Erythroblast (primary cell): ENCODE data around the gene COPS3.

Experiments
- DNase-seq, 2 experiments: peaks; one replicate each; lab custom pipeline; 2025; lab: John Stamatoyannopoulos, UW
- GATA1 ChIP-seq: IDR thresholded peaks from 2 replicates; pipeline ENCODE4 v1.6.1; 2011; ENCODE audit warnings: low read depth, mild to moderate bottlenecking, control low read depth, low read length, moderate library complexity
- POLR2A ChIP-seq: IDR thresholded peaks from 2 replicates; pipeline ENCODE4 v1.6.1; 2011; ENCODE audit warnings: mild to moderate bottlenecking, low read length

The COPS3 gene

GRCh38 chr17:17280613-17281549 is at the start of gene COPS3:
Gene COPS3, minus strand, starts transcription at chr17:17281246. Its CDS starts 60 bp downstream, at chr17:17281186.
- peak; percentile 99 for DNase-seq
- no peak for TF ChIP-seq GATA1
- peak; percentile 91 for TF ChIP-seq POLR2A

DNA sequence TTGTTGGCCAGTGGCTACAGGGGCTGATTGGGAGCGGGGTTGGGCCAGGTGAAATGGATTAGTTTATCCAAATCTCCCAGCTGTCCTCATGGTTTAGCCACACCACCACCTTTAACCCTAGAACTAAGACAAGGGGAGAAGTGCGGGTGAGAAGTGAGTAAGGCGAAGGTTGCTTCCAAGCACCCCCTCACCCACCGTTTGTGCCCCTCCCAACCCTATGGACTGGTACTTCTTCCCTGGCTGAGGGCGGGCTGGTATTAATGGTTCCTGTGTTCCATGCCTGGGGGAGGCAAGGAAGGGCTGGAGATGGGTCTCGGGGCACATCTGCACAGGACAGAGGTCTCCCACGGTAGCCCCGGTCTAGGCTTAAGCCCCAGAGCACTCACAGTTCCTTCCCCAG is 47.2 kb upstream of the COPS3 start:
- no peak for TF ChIP-seq GATA1
- TF ChIP-seq POLR2A = no peak
- no peak for DNase-seq

- no peak for DNase-seq
- TF ChIP-seq POLR2A = no peak
- TF ChIP-seq GATA1 = no peak
Observed at GRCh38 chr17:17326275-17326875, 45.3 kb upstream of the COPS3 start.

- TF ChIP-seq POLR2A = no peak
- TF ChIP-seq GATA1 = no peak
- no peak for DNase-seq
Observed at GRCh38 chr17:17325816-17326215, 44.8 kb upstream of the COPS3 start.

DNA sequence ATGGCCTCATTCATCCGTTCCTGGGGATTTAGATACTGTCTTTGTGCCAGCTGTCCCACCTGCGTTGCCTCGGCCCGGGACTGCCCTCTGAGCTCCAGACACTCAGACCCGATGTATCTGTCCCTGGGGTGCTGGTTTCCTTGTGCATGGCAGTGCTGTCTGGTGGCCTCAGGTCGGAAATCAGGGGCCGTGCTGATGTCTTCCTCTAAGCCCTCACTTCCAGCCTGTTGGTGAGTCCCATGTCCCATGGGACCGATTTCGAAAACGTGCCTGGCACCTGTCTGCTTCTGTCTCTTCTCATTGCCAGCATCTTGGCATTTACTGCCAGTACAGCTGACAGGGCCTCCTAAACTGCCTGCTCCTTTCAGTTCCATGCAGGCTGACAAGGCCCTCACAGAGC is 44.2 kb upstream of the COPS3 start:
- TF ChIP-seq POLR2A (no peak), GATA1 (no peak)
- DNase-seq = no peak

- TF ChIP-seq GATA1 (no peak), POLR2A (no peak)
- no peak for DNase-seq
Observed at GRCh38 chr17:17324616-17325015, 43.6 kb upstream of the COPS3 start.

- TF ChIP-seq GATA1 (no peak), POLR2A (no peak)
- no peak for DNase-seq
Observed at GRCh38 chr17:17322516-17323510, 41.8 kb upstream of the COPS3 start.

DNA sequence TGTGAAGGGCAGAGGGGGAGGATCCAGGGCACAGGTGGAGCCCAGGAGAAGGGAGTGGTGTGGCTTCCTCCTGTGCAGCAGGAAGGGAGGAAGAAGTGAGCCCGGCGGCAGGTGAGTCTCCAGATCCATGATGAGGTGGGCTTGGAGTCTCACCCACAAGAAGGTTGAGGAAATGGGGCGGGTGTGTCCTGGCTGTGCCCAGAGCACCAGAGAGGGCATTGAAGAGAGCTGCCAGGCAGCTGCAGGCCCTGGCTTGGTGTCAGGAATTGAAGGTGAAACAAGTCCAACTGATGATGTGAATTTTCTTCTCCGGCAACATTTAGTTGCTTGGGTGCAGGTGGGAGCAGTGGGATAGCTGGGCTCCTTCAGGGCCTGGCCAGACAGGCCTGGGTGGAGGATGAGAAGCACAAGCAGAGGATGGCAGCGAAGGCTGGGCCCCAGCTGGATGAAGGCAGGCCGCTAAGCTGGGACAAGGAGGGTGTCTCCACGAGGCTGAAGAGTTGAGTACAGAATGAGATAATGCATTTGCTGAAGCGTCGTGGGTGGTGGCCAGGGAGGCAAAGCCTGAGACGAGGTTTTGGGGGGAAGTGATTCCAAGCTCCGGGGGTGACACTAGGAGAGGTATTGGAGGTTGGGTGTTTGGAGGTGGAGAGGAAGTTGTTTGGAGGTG is 40.4 kb upstream of the COPS3 start:
- TF ChIP-seq GATA1 = no peak
- no peak for TF ChIP-seq POLR2A
- DNase-seq = no peak

DNA sequence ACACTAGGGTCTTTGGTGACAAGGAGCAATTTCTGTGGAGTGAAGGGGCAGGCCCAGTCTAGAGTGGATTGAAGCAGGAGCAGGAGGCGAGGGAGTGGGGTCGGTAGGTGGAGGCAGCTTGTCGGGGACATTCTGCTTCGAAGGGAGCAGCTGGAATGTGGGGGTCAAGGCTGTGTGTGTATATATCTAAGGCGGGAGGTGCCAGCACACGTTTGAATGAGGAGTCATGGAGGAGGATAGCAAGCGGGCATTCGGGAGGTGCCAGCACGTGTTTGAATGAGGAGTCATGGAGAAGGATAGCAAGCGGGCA is 39.8 kb upstream of the COPS3 start:
- TF ChIP-seq GATA1 (no peak), POLR2A (no peak)
- no peak for DNase-seq

GRCh38 chr17:17320188-17320910 is 39.3 kb upstream of the COPS3 start:
- TF ChIP-seq GATA1 (no peak), POLR2A (no peak)
- DNase-seq = no peak

- TF ChIP-seq POLR2A (no peak), GATA1 (no peak)
- no peak for DNase-seq
Observed at GRCh38 chr17:17315142-17315821, 34.2 kb upstream of the COPS3 start.
